GM12872 (cell line): ENCODE data around the gene SRD5A3.

ENCODE experiments used
- CTCF ChIP-seq: IDR thresholded peaks from 3 replicates; pipeline ENCODE4 v1.5.1; 2011; ENCODE audit warnings: low read depth, mild to moderate bottlenecking, low read length, moderate library complexity; ENCODE audit not compliant: insufficient read depth

SRD5A3 gene

GRCh38 chr4:55314141-55314820, 31.8 kb upstream of the SRD5A3 start:
- TF ChIP-seq CTCF: no peak

- TF ChIP-seq CTCF: no peak
These were observed 27.6 kb upstream of the SRD5A3 start for GRCh38 chr4:55318175-55319129.

- TF ChIP-seq CTCF: peak; percentile 38; the same call in 2 of the 3 replicates
These were observed 24.3 kb upstream of the SRD5A3 start for GRCh38 chr4:55321707-55322264.

- no peak for TF ChIP-seq CTCF
These were observed 22.7 kb upstream of the SRD5A3 start for GRCh38 chr4:55323375-55323774.

- TF ChIP-seq CTCF: no peak
These were observed 19.4 kb upstream of the SRD5A3 start for GRCh38 chr4:55326629-55327028.

- no peak for TF ChIP-seq CTCF
These were observed 17.0 kb upstream of the SRD5A3 start for GRCh38 chr4:55329012-55329411.

GRCh38 chr4:55330241-55330640, 15.8 kb upstream of the SRD5A3 start:
- no peak for TF ChIP-seq CTCF
